HG03095 (cell line): Measurements from ENCODE around the gene MSANTD3.
"Not testable (repeated sequence)": the region's sequence is repeated elsewhere in the genome, so short reads cannot be mapped to it uniquely, and the experiment has no call there.

Experiments used
- ATAC-seq: cut with Tn5 transposase; IDR thresholded peaks from one replicate; pipeline ENCODE4 v1.9.1; 2021; ENCODE audit warnings: moderate library complexity; ENCODE audit not compliant: unreplicated experiment

Gene MSANTD3

GRCh38 chr9:100426530-100427365 is at the start of gene MSANTD3:
Gene MSANTD3, plus strand, starts transcription at chr9:100427143. Its CDS starts 14,796 bp downstream, at chr9:100441939.
- ATAC-seq = peak; percentile 73

GRCh38 chr9:100379862-100380261 is 47.1 kb upstream of the MSANTD3 start:
- ATAC-seq = no peak

GRCh38 chr9:100392989-100393388 is 34.0 kb upstream of the MSANTD3 start:
- not testable (repeated sequence) for ATAC-seq

- ATAC-seq = no peak
Observed at GRCh38 chr9:100394032-100394695, 32.8 kb upstream of the MSANTD3 start.

GRCh38 chr9:100394816-100395215 is 32.1 kb upstream of the MSANTD3 start:
- no peak for ATAC-seq

- no peak for ATAC-seq
Observed at GRCh38 chr9:100396769-100397168, 30.2 kb upstream of the MSANTD3 start.

GRCh38 chr9:100397529-100398266 is 29.2 kb upstream of the MSANTD3 start:
- ATAC-seq = no peak

- no peak for ATAC-seq
Observed at GRCh38 chr9:100401042-100401441, 25.9 kb upstream of the MSANTD3 start.

GRCh38 chr9:100406962-100407361 is 20.0 kb upstream of the MSANTD3 start:
- ATAC-seq = no peak

GRCh38 chr9:100408546-100409175 is 18.3 kb upstream of the MSANTD3 start:
- no peak for ATAC-seq

GRCh38 chr9:100409176-100409556 is 17.8 kb upstream of the MSANTD3 start:
- no peak for ATAC-seq

GRCh38 chr9:100411472-100412283 is 15.3 kb upstream of the MSANTD3 start:
- peak; percentile 99 for ATAC-seq

GRCh38 chr9:100413839-100414420 is 13.0 kb upstream of the MSANTD3 start:
- ATAC-seq = no peak

- ATAC-seq = no peak
Observed at GRCh38 chr9:100417815-100418214, 9.1 kb upstream of the MSANTD3 start.

- ATAC-seq = no peak
Observed at GRCh38 chr9:100419166-100419565, 7.8 kb upstream of the MSANTD3 start.

- ATAC-seq = not testable (repeated sequence)
Observed at GRCh38 chr9:100421116-100421515, 5.8 kb upstream of the MSANTD3 start.

- ATAC-seq = no peak
Observed at GRCh38 chr9:100425758-100426157, 1.2 kb upstream of the MSANTD3 start.

- no peak for ATAC-seq
Observed at GRCh38 chr9:100426189-100426529, 784 bp upstream of the MSANTD3 start.

- ATAC-seq = peak; percentile 49
Observed at GRCh38 chr9:100427366-100428263, 672 bp downstream of the MSANTD3 start.
